Limb (tissue), 2 donors: Measurements from ENCODE around the gene GLOD5.

Experiments used
- DNase-seq, 2 donors: peaks; one replicate each; pipeline ENCODE4 v3.0.0-alpha.2; 2016; ENCODE audit errors: extremely low spot score in 2 of 2

Gene GLOD5

GRCh38 chrX:48761674-48762471 lies at the start of gene GLOD5:
GLOD5 (plus strand) TSS chrX:48761747; CDS start chrX:48761791, 44 bp downstream.
- DNase-seq = peak in 1 of 2 donors; percentile 28

GRCh38 chrX:48711929-48712505 lies 49.5 kb upstream of the GLOD5 start:
- DNase-seq = no peak

- DNase-seq = no peak
Measured at GRCh38 chrX:48713847-48714246, 47.7 kb upstream of the GLOD5 start.

GRCh38 chrX:48714573-48714972 lies 47.0 kb upstream of the GLOD5 start:
- DNase-seq = no peak

GRCh38 chrX:48715072-48715471 lies 46.5 kb upstream of the GLOD5 start:
- no peak for DNase-seq

- no peak for DNase-seq
Measured at GRCh38 chrX:48715876-48716502, 45.6 kb upstream of the GLOD5 start.

GRCh38 chrX:48719958-48720357 lies 41.6 kb upstream of the GLOD5 start:
- DNase-seq = no peak

GRCh38 chrX:48720577-48721250 lies 40.8 kb upstream of the GLOD5 start:
- no peak for DNase-seq

- no peak for DNase-seq
Measured at GRCh38 chrX:48721916-48722315, 39.6 kb upstream of the GLOD5 start.

GRCh38 chrX:48726596-48726995 lies 35.0 kb upstream of the GLOD5 start:
- DNase-seq = no peak

GRCh38 chrX:48728653-48729052 lies 32.9 kb upstream of the GLOD5 start:
- DNase-seq = no peak

- DNase-seq = no peak
Measured at GRCh38 chrX:48736303-48736702, 25.2 kb upstream of the GLOD5 start.

- DNase-seq = no peak
Measured at GRCh38 chrX:48736878-48737212, 24.7 kb upstream of the GLOD5 start.

GRCh38 chrX:48737213-48737938 lies 24.2 kb upstream of the GLOD5 start:
- peak; percentile 87 to 93 for DNase-seq

GRCh38 chrX:48737940-48738339 lies 23.6 kb upstream of the GLOD5 start:
- no peak for DNase-seq

- no peak for DNase-seq
Measured at GRCh38 chrX:48741834-48742233, 19.7 kb upstream of the GLOD5 start.

- DNase-seq = no peak
Measured at GRCh38 chrX:48745222-48745621, 16.3 kb upstream of the GLOD5 start.

GRCh38 chrX:48747415-48748016 lies 14.0 kb upstream of the GLOD5 start:
- DNase-seq = no peak

GRCh38 chrX:48749182-48749581 lies 12.4 kb upstream of the GLOD5 start:
- DNase-seq = no peak

GRCh38 chrX:48751343-48751742 lies 10.2 kb upstream of the GLOD5 start:
- no peak for DNase-seq

- DNase-seq = no peak
Measured at GRCh38 chrX:48752498-48752897, 9.0 kb upstream of the GLOD5 start.
